WERI-Rb-1 (cell line): ENCODE data around the gene ITGA1.
A peak's percentile ranks its signal among the peaks of the same experiment; 100 is the strongest.

Source experiments
- DNase-seq: peaks from one replicate; pipeline ENCODE4 v3.0.0-alpha.2; 2020
- H3K27ac ChIP-seq: fragments of 250-450 bp; sonication (Bioruptor Pico); 2 replicates; pipeline ENCODE4 v1.5.1; 2020; ENCODE audit warnings: mild to moderate bottlenecking, moderate library complexity
- H3K27me3 ChIP-seq: fragments of 250-450 bp; sonication (Bioruptor Pico); 2 replicates; pipeline ENCODE4 v1.5.1; 2021; ENCODE audit warnings: mild to moderate bottlenecking, low read depth, moderate library complexity; ENCODE audit not compliant: insufficient read depth, severe bottlenecking
- H3K36me3 ChIP-seq: fragments of 250-450 bp; sonication (Bioruptor Pico); 2 replicates; pipeline ENCODE4 v1.5.1; 2020; ENCODE audit warnings: mild to moderate bottlenecking, moderate library complexity
- H3K4me3 ChIP-seq: 2 replicates; pipeline ENCODE4 v1.5.1; 2011; ENCODE audit warnings: low read depth, mild to moderate bottlenecking, control low read depth, low read length
- H3K9me3 ChIP-seq: fragments of 250-450 bp; sonication (Bioruptor Pico); 2 replicates; pipeline ENCODE4 v1.5.1; 2021; ENCODE audit warnings: mild to moderate bottlenecking, moderate library complexity; ENCODE audit not compliant: severe bottlenecking
- CTCF ChIP-seq: IDR thresholded peaks from 2 replicates; pipeline ENCODE4 v1.5.1; 2011; ENCODE audit warnings: low read depth, mild to moderate bottlenecking, control low read depth, inconsistent platforms, low read length

Gene ITGA1

GRCh38 chr5:52881468-52881867 is 93.8 kb downstream of the ITGA1 start:
- TF ChIP-seq CTCF = no peak
- no peak for DNase-seq

GRCh38 chr5:52883110-52883509 is 95.4 kb downstream of the ITGA1 start:
- no peaks in the 10 kb centered on the region for H3K36me3 ChIP-seq
- H3K9me3 ChIP-seq = no peaks in the 10 kb centered on the region
- no peak for TF ChIP-seq CTCF
- no peak for DNase-seq
- H3K27ac ChIP-seq = no peak overlapping the region
- no peak overlapping the region for H3K4me3 ChIP-seq
- no peaks in the 10 kb centered on the region for H3K27me3 ChIP-seq

More at GRCh38 chr5:52881468-52881867, 93.8 kb downstream of the ITGA1 start:
- Histone ChIP-seq H3K4me3 (no peak overlapping the region), H3K27ac (no peak overlapping the region), H3K9me3 (no peaks in the 10 kb centered on the region), H3K36me3 (no peaks in the 10 kb centered on the region), H3K27me3 (no peaks in the 10 kb centered on the region)

- no peak for DNase-seq
- Histone ChIP-seq H3K9me3 (no peaks in the 10 kb centered on the region), H3K27ac (no peak overlapping the region), H3K36me3 (no peaks in the 10 kb centered on the region), H3K4me3 (no peak overlapping the region), H3K27me3 (no peaks in the 10 kb centered on the region)
- no peak for TF ChIP-seq CTCF
Measured at GRCh38 chr5:52884453-52884852, 96.7 kb downstream of the ITGA1 start.

- no peak for DNase-seq
- TF ChIP-seq CTCF = no peak
- Histone ChIP-seq H3K36me3 (no peaks in the 10 kb centered on the region), H3K9me3 (no peaks in the 10 kb centered on the region), H3K4me3 (no peak overlapping the region), H3K27me3 (no peaks in the 10 kb centered on the region), H3K27ac (no peak overlapping the region)
Measured at GRCh38 chr5:52885614-52886013, 97.9 kb downstream of the ITGA1 start.

GRCh38 chr5:52886206-52886605 is 98.5 kb downstream of the ITGA1 start:
- Histone ChIP-seq H3K27me3 (no peaks in the 10 kb centered on the region), H3K4me3 (no peak overlapping the region), H3K36me3 (no peaks in the 10 kb centered on the region), H3K9me3 (no peaks in the 10 kb centered on the region), H3K27ac (no peak overlapping the region)
- TF ChIP-seq CTCF = no peak
- no peak for DNase-seq

GRCh38 chr5:52887066-52887465 is 99.3 kb downstream of the ITGA1 start:
- Histone ChIP-seq H3K4me3 (no peak overlapping the region), H3K27ac (no peak overlapping the region), H3K36me3 (no peaks in the 10 kb centered on the region), H3K9me3 (no peaks in the 10 kb centered on the region), H3K27me3 (no peaks in the 10 kb centered on the region)
- DNase-seq = peak; percentile 10
- TF ChIP-seq CTCF = no peak
